ENCODE results near the gene MTM1.

MTM1 gene

DNA sequence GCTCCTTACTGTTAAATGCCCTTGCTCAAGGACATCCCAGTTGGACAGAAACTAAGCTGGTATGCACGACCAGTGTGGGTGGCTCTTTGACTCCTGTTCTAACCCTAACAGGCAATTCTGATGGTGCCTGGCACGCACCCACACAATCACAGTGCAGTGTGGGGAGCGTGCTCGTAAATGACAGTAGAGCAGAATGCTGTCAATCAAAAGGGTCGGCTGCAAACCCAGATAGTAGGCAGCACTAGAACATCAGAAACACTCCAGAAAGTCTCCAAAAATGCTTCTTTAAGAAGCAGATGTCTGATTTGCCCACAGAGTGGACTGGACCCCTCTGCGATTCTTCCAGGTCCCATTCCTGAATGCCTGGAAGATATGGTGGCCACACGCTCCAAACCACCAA lies 37.6 kb upstream of the MTM1 start:
- TF ChIP-seq, protein P1, sequence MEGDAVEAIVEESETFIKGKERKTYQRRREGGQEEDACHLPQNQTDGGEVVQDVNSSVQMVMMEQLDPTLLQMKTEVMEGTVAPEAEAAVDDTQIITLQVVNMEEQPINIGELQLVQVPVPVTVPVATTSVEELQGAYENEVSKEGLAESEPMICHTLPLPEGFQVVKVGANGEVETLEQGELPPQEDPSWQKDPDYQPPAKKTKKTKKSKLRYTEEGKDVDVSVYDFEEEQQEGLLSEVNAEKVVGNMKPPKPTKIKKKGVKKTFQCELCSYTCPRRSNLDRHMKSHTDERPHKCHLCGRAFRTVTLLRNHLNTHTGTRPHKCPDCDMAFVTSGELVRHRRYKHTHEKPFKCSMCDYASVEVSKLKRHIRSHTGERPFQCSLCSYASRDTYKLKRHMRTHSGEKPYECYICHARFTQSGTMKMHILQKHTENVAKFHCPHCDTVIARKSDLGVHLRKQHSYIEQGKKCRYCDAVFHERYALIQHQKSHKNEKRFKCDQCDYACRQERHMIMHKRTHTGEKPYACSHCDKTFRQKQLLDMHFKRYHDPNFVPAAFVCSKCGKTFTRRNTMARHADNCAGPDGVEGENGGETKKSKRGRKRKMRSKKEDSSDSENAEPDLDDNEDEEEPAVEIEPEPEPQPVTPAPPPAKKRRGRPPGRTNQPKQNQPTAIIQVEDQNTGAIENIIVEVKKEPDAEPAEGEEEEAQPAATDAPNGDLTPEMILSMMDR (IDR thresholded peaks at IDR 0.05; ENCODE audit: insufficient read depth, missing control alignments), result no peak
- no peak for DNase-seq (ENCODE audit: insufficient read length, low spot score)
- FAIRE-seq, result no peak

GRCh38 chrX:150531467-150531866 lies 37.0 kb upstream of the MTM1 start:
- TF ChIP-seq, protein P1 (IDR thresholded peaks at IDR 0.05; ENCODE audit: insufficient read depth, missing control alignments), result no peak
- no peak for FAIRE-seq
- no peak for DNase-seq (ENCODE audit: insufficient read length, low spot score)

DNA sequence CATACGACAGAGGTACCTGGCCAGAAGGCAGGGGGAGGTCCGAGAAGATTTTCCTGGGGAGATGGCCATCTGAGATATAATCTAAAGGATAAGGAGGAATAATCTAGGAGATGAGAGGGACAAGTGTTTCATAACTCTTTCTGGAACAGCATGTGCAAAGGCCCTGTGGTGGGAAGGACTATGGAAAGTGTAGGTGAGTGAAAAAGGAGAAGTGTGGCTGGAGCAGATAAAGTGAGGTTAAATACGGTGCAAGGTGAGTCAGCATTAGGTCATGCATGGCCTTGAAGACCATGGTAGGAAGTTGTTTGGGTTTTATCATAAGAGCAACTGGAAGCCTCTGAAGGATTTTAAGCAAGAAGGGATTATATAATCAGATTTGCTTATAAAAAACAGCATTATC lies 34.6 kb upstream of the MTM1 start:
- TF ChIP-seq, protein P1 (IDR thresholded peaks at IDR 0.05; ENCODE audit: insufficient read depth, missing control alignments), result no peak
- FAIRE-seq, result no peak
- DNase-seq (ENCODE audit: insufficient read length, low spot score), result no peak

DNA sequence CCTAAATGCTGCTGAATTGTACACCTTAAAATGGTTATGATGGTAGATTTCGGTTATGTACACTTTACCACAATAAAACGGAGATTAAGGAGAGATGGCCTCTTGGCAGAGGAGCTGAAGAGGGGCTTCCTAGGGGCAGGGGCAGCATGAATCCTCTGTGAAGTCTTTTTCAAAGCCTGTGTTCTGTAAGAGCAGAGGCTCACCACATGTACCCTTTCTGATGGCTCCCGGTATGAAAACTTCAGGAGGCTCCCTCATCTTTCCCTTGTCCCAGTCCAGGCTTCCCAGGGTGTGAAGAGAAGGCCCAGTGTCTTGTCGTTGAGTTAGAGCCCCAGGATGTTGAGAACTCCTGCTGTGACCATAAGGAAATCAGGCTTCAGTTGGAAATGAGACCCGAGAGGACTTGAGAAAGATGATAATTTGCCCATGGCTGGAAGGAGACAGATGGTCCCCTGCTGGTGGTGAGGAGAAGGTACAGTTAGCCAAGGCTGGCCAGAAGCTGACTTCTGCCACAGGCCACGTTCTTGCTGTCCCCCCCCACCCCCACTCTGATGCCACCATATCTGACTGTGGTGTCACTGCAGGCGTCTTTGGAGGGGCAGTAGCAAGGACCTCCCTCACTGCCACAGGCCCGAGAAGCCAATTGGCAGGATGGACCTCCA lies 31.8 kb upstream of the MTM1 start:
- TF ChIP-seq, protein P1 (IDR thresholded peaks at IDR 0.05; ENCODE audit: insufficient read depth, missing control alignments), result no peak
- DNase-seq (ENCODE audit: insufficient read length, low spot score) (no peak), FAIRE-seq (no peak)

DNA sequence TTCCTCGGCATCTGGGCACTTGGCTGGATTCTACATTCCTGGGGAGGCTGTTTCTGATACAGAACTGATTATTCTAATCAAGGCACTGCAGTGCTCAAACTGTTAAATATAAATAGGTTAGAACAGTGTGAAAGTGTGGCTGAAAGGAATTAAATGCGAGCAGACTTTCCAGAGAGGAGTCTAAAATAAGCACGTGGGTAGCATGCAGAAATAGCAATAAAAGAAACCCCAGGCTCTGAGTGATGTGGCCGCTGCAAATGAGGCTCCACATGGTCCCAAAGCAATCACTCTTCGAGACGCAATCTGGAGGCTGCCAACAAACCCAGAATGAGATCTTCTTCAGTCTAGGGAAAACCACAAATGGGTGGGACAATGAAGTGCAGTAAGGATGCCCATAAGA lies 30.6 kb upstream of the MTM1 start:
- FAIRE-seq (no peak), DNase-seq (ENCODE audit: insufficient read length, low spot score) (no peak)
- TF ChIP-seq, protein P1 (IDR thresholded peaks at IDR 0.05; ENCODE audit: insufficient read depth, missing control alignments), result no peak

GRCh38 chrX:150540965-150541364 lies 27.5 kb upstream of the MTM1 start:
- DNase-seq (ENCODE audit: insufficient read length, low spot score), result no peak
- no peak for FAIRE-seq
- TF ChIP-seq, protein P1 (IDR thresholded peaks at IDR 0.05; ENCODE audit: insufficient read depth, missing control alignments), result no peak

DNA sequence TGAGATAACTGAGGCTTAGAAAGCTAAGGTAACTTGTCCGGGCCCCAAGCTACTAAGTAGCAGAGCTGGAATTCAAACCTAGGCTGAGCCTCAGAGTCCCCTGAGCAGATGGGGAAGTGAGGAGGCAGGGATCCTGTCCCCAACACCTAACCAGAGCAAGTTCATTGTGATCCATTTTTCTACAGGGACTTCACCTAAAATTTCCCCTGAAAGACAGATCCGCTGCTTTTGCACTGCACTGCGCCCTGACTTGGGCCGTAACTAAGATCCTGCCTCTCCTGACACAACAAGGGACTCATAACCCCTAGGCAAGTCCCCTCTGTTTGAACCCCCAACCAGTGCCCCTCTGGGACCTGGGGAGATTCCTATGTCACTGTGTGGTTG lies 25.6 kb upstream of the MTM1 start:
- no peak for FAIRE-seq

More for the DNA sequence above, 25.6 kb upstream of the MTM1 start:
- DNase-seq (ENCODE audit: insufficient read length, low spot score), result no peak
- TF ChIP-seq, protein P1 (IDR thresholded peaks at IDR 0.05; ENCODE audit: insufficient read depth, missing control alignments), result no peak

Data from D721Med (cell line).